GM12872 (cell line): ENCODE data around the gene MRGPRX1.

Experiments used
- TF ChIP-seq, protein P1 (sequence below): IDR thresholded peaks from 3 replicates; pipeline ENCODE4 v1.5.1; 2011; ENCODE audit warnings: low read depth, mild to moderate bottlenecking, low read length, moderate library complexity; ENCODE audit not compliant: insufficient read depth

The MRGPRX1 gene

DNA sequence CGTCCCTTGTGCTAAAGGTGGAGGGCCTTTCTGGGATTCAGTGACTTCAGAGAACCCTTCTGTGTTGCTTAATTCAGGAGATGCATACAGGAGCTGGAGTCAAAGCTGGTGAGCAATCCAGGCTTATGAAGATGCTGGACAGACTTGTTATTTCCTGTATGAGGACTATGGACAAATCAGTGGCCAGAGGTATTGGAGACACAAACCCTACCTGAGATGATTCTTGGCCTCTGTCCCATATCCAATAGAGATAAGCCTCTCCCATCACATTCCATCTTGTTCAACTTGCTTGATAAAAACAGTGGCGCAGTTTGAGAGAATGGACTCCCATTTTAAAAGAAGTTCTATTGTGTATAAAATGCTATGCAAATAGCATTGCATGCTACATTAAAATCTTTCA is at the start of gene MRGPRX1:
TSS of gene MRGPRX1 (minus strand) at position 101 of the 400 bp plus-strand sequence. CDS start 4,630 bp downstream, outside the sequence.
- TF ChIP-seq, protein P1, sequence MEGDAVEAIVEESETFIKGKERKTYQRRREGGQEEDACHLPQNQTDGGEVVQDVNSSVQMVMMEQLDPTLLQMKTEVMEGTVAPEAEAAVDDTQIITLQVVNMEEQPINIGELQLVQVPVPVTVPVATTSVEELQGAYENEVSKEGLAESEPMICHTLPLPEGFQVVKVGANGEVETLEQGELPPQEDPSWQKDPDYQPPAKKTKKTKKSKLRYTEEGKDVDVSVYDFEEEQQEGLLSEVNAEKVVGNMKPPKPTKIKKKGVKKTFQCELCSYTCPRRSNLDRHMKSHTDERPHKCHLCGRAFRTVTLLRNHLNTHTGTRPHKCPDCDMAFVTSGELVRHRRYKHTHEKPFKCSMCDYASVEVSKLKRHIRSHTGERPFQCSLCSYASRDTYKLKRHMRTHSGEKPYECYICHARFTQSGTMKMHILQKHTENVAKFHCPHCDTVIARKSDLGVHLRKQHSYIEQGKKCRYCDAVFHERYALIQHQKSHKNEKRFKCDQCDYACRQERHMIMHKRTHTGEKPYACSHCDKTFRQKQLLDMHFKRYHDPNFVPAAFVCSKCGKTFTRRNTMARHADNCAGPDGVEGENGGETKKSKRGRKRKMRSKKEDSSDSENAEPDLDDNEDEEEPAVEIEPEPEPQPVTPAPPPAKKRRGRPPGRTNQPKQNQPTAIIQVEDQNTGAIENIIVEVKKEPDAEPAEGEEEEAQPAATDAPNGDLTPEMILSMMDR: no peak

DNA sequence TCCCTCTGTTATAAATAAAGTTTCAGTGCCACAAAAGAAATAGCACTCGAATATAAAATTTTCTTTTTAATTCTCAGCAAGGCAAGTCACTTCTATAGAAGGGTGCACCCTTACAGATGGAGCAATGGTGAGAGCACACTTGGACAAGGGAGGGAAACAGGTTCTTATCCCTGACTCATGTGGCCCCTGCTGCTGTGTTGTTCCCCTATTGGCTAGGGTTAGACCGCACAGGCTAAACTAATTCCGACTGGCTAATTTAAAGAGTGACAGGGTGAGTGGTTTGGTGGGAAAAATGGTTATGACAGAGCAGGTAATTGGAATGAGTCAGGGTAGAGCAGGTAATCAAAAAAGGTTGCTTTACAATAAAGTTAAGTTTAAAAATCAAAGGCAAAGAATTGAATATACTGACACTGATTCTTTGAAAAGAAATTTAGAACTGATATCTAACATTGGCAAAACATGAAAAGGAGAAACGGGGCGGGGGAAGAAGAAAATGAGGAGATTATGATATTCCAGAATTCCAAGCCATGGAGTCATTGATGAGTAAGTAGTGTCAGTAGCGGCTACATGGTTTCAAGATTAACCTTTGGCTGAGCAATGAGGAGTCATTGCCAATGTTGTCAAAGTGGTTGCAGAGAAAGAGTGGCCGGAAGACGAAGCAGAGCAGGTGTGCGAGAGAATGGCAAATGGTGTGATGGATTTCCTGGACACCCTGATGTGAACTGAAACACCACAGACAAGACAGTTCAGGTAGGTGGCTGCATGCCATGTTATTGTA is 48.4 kb upstream of the MRGPRX1 start:
- TF ChIP-seq, protein P1: no peak

DNA sequence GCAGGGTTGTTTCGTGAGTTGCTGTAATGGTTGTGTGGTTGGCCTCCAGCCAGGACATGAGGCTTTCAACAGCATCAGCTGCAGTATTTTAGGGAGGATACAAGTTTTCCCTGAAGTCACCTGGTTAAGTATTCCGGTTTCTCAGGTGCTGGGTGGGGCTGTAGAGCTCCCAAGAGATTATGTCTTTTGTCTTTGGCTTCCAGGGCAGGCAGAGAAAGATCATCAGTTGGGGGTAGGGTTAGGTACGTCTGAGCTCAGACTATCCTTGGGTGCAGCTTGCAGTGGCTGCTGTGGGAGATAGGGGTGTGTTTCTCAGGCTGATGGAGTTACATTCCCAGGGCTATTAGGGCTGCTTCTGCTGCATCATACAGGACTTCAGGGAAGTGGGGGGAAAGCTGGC is 47.5 kb upstream of the MRGPRX1 start:
- TF ChIP-seq, protein P1: no peak

DNA sequence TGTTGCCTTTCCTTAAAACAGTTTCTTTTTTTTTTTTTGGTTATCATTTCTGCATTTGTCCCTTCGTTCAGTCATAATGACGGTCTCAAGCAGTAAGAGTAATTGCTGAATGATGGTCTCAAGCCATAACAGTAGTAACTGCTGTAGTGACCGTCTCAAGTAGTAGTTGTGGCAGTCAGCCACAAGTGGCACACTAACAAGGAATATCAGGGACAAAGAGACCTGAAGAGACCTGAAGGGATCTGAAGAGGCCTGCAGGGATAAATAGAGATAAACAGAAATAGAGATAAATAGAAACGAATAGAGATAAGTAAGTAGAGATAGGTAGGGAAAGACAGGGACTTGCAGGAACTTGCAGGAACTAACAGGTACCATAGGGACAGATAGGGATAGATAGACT is 42.7 kb upstream of the MRGPRX1 start:
- TF ChIP-seq, protein P1: no peak

DNA sequence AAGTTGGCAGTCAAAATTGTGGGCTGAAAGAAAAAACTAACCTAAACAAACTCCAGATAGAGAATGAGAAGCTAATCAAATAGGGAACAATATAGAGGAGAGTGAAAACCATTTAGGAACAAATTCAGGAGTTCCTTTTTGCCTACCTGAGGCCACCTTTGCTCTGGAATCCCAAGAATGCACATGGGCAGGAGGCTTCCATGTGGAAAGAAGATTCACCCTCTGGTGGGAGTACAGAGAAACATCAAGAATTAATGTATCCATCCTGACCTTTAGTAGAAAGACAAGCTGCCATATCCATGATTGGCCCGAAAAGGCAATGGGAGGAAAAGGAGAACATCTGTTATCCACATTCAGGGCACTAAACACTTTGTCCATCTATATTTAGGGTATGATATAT is 35.0 kb upstream of the MRGPRX1 start:
- TF ChIP-seq, protein P1: no peak

DNA sequence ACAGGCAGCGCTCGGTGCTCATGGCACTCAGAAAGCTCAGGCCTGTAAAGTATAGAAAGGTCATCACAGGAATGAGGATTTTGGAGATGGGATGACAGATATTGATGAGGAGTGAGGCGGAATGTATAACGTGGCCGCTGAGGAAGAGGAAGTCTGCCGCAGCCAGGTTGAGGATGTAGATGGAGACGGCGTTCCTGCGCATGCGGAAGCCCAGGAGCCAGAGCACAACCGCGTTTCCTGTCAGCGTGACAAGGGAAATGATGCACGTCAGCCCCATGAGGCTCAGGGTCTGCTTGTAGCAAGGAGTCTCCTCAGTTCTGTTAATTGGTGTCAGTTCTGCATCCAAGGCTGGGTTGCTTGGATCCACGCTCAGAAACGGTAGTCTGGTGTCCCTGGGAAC is 33.1 kb upstream of the MRGPRX1 start:
- TF ChIP-seq, protein P1: no peak

DNA sequence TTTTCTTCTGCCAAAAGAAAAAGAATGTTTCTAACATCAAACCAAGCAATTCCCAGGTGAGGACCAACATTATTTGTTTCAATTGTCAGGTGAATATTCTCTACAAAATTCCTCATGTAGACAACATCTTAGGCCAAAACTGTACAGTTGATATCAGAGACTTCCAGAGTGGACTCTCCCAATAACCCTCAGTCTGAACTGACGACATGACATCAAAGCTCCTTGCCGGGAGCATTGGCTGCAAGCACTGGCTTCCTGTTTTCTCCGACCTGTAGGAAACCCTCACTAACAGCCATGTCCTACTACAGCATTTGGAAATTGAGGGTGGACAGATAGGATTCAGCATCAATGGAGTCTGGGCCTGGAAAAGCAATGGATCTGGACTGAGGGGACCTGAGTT is 30.5 kb upstream of the MRGPRX1 start:
- TF ChIP-seq, protein P1: no peak
